GM19099 (cell line): Measurements from ENCODE around the gene BCL11B.

Experiments used
- POLR2A ChIP-seq: IDR thresholded peaks from 3 replicates; pipeline ENCODE4 v1.6.1; 2011; ENCODE audit warnings: low read depth; ENCODE audit not compliant: insufficient read length; ENCODE audit errors: extremely low read depth

BCL11B gene

DNA sequence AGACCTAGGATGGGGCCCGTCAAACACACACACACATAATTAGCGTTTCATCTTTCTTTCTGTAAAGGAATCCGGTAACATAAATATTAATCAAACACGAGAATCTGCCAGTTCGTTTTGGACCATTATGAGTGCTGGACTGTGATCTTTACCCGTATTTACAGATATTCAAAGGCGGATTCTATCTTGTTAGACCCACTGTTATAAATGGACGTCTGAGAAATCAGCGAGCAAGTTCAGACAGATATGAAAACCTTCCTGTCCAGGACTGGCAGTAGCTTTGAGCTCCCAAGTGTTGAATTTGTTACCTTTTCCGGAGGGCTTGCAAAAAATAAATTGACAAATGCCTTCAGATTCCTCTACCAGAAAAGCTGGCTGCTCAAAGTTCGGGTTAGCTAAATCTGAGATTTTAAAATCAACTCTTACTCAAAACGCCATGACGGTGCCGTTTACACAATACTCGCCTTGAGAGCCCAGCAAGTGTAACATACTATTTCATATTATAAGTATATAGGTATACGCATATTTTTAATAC lies 27.6 kb downstream of the BCL11B start:
- TF ChIP-seq POLR2A = no peak

DNA sequence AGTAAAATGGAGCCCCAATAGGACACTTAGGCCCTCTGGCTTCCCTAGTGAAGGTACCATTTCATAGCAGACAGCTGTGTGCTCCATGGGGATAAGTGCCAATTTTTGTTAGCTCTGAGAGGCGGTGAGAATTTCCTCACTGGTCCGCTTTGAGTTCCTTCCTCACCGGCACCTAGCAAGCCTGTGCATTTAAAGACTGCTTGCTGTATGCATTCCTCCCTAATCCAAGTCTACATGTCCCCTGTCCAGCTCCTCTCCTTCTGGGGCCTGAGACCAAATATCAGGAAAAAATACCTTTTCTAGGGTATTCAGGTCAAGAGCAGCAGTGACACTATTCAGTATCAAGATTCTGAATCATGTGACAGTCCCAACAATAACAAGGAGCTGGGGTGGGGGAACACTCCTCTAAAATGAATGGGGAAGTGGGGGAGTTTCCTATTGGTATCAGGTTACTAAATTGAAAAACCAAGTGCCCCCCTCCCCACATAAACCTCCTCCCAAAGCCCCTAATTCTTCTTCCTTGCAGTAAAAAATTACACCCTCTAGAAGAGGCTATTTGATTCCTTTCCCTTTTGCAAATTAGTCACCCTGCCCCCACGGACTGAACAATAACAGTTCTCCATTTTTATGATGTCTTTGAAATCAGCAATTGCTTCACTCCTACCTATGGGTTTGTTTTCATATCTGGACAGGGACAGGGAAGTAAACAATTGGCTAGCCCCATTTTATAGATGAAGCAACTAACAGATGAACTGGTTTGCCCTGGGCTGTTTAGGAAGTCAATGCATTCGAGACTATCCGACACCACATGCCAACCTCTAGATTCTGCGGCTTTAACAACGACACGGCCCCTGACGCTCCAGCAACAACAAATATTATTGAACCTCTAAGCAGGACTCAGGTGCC lies 28.9 kb downstream of the BCL11B start:
- TF ChIP-seq POLR2A = no peak

DNA sequence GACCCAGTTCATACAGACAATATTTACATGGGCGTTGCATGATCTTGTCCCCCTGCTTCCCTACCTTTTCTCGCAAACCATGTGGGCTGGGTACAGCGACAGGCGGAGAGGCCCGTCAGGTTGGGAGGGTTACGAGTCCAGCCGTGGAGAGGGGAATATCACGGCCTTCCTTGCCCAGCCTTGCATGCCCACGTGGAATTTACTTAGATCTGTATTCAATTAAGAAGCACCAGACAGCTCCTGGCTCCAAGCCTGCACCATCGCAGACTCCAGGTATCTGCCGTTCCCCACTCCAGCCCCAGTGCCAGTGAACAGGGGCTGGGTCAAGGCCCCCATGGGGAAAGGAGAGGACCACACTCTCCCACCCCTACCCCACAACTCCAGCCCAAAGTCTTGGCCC lies 29.8 kb downstream of the BCL11B start:
- TF ChIP-seq POLR2A = no peak

DNA sequence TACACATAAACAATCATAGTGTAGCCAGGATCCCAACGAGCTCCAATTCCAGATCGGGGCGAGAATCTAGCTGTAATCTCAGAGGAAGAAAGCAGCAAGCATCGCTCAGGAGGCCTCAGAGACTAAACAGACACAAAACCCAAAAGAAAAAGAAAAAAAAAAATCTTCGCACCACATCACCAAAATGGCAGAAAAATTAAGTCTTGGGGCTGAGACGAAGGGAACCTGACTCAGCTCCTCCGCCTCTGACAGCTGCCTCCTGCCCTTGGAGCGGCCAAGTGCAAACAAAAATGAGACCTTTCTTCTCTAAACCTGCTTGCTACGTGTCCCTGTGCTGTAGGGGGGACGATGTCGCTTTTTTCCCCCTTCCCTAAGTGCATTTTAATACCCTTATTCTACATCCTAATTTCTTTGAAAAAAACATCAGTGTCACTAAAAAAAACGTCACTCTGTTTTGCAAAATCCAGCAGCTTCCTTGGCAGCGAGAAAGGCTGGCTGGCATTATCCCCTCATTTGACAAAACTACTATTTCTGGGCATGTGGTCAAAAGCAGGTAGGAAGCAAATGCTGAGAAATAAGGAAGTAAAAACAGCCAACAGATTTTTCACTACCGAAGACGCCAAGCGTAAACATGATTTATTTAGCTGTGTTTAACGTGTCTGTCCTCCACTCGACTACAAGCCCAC lies 30.5 kb downstream of the BCL11B start:
- TF ChIP-seq POLR2A = no peak

DNA sequence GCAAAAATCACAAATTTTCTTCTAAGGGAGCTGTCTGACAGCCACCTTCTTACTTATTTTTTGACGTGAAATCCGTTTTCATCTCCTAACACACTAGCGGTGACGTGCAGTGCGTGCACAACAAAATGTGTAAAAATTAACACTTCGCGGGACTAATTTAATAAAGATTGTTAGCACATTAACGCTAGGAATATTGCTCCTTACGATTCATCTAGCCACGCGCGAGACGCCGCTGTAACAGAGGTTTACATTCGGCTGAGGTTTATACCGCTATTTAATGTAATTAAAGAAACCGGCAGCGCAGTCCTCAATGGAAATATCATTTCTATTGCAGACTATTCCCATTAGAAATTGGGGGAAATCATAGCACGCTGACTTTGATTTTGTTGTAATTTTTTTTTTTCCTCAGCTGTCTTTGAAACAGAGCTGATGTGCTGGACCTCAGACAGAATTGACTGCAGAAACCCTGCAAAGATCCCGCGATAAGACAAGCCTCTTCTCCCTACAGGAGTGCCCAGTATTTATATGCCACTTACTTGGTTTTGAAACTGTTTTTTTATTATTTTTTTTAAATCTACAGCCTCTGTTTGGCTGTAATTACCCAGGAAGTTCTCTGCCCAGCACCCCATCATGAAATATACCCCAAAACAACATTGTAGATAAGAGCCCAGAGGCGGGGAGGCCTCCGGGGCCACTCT lies 31.2 kb downstream of the BCL11B start:
- TF ChIP-seq POLR2A = no peak

DNA sequence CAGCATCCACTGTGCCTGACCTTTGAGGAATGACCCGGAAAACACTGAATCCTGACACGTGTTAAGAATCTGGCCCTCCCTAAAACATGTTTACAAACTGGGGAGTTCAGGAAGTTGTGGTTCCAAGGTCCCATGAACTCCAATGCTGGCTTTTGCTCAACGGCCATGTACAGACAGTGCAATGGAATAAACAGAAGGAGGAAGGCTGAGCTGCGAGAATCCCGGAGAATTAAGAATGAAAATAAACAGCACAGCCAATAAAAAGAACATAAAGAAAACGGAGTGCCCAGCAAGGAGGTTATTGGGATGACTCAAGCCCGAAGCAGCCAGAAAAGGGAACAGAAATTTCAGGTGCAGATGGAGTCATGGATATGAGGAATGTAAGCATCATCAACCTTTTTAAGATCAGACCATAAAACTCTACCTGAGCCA lies 32.3 kb downstream of the BCL11B start:
- TF ChIP-seq POLR2A = no peak

DNA sequence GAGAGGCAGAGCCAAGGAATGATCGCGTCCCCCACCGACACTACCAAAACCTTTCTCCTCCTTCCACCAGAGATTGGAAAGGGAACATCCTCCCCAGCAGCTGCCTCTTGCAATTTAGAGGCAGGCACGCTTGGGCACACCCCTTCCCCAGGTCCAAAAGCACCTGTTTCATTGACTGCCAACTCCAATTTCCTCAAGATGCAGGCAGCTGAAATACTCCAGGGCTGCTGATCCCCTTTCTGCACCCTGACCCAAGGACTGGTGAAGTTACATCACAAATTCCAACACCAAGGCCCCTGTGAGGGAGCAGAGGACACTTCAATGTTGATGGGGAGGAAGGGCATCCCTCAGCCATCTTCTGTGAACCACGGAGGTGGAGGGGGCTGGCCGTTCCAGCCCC lies 33.8 kb downstream of the BCL11B start:
- TF ChIP-seq POLR2A = no peak

DNA sequence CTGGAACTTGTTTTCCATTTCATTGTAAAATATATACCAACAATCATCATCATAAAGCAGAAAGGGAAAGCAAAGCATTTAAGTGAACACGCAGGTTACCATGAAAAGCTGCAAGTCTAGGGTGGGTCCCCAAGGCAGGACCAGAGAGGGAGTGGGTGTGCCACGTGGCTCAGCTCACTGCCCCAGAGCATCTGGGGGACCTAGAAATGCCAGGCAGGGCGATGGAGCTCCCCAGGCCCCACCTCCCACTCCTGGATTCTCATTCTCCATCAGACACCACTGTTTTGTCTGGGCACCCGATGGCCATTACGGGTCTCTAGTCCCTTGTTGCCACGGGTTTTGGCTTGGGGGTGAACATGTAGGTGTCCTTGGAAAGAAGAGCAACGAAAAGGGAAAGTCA lies 34.7 kb downstream of the BCL11B start:
- TF ChIP-seq POLR2A = no peak

DNA sequence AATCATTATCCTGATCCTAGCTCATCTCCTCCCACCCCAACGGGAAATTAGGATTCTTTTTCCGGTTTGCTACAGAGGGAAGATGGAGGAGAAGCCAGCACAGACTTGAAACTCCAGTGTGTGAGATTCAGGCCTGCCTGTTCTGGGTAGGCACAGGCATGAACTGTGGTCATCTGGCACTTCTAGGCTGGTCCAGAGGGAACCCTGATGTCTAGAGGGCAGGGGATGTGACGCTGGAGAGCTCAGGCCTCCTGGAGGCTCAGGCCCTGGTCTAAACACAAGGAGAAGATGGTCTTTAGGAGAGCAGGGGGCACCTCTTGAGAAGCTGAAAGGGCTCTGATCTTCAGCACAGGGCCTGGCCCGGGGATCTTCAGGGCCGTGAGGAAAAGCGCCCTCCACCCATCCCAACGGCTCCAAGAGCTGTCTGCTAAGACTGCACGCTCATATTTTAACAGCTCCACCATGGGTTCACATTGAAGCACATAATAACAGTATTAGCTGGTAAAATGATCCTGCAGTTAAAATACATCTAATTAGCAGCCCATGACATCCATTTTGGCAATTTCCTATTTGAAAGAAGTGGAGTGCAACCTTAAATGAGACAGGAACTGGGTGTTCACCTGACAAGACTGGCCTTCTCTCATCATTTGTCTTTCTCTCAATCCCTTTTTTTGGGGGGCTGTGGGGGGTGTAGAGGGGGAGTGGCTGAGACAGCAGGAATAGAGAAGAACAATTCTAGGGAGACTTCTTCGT lies 35.4 kb downstream of the BCL11B start:
- no peak for TF ChIP-seq POLR2A

DNA sequence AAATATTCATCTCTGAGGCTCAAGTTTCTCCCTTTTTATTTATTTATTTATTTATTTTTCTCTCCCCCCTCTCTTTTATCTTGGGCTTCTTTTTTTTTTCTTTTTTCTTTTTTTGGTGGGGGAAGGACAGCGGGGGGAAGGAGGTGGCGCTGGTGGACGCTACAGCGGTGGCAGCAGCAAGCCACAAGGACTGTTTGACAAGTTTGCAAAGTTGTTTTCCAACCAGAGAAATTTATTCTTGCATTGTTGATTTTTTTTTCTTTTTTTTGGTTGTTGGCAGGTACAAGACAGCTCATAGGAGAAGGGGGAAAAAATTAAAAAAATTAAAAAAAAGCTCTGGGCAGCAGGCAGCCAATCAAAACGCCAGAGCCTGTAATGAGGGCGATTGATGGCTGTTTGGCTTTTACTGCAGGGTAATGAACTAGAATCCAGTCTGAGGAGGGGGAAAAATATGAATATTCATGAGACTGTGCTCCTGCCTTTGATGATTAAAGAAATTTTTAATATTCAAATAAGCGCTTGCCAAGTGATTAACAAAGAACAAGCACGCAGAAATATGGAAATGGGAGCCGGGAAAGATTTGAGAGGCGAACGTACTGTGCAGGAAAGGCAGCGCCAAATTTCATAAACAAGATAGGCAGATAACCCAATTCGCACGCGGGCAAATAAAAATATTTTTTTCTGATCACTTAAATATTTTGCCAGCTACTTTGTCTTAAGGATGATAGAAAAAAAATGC lies 36.2 kb downstream of the BCL11B start:
- TF ChIP-seq POLR2A = no peak

DNA sequence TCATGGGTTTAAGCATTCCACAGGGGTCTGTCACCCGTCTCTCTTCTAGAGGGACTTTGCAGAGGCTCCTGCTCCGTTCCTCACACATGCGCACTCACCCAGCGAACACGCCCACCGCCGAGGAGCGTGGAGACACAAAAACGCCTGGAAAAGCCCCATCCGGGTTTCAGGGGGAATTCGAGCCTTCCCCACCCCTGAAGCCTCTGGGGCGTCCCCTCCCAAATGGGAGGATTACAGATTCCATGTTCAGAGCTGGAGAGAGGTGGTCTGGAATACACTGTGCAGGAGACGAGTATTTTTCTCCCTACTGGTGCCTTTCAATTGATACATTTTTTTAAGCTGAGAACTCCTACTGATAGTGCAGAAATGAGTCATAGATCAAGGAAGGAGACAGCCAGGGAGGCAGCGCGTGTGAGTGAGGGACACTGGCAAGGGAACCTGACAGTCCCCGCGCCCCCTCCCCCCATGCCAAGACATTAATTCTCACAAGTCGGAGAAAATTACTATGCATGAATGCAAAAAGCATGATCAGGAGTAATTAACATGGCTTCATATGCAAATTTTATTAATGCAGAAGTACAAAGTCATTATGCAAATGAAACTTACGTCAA lies 36.9 kb downstream of the BCL11B start:
- no peak for TF ChIP-seq POLR2A

DNA sequence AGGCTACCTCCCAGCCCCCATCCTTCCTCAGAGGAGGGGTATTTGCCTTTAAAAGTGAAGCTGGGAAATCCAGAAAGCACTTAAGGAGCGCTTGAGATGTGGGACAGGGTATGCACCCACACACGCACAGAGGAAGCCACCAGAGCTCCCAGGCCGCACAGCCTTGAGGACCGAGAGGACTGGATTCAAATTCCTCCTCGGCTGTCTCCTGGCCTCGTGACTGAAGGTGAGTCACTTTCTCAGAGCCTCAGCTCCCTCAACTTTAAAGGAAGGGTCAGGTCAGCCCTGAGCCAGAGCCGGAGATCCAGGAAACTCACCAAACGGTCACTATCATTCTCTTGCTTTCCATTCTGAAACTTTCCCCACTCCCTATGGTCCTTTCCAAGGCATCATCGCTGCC lies 37.6 kb downstream of the BCL11B start:
- no peak for TF ChIP-seq POLR2A

DNA sequence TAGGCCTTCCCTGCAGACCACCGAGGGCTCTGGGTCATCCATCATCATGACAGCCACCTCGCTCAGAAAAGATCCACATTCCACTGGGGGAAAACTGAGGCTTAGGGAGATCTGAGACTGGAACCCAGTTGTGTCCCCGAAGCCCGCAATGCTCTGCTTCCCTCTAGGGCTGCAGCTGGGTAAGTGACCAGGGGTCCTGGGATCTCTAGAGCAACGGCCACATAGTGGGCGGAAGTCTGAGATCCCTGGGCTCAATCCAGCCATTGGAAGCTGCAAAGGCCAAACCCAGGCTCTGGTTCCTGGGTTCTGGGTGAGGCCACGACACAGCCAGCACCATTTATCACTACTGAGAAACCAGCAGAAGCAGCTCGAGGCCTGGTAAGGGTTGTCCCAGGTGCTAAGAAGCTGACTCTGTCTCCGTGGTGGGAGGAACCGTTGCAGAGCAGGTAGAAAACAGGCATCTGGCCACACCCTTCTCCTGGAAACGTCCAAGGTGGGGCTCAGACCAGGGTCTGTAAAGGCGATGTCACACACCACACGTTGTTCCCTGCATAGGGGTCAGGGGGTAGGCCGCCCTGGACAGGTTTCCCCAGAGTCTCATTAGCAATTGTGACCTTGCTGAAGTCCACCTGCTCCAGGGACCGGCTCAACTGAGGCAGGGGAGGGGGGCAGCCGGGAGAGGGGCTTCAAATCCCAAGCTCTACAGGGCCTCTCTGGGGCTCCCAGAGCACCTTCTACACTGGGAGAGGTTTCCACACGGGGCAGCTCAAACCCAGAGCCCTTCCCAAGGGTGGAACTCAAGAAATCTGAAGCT lies 38.6 kb downstream of the BCL11B start:
- TF ChIP-seq POLR2A = no peak
